Suprapubic skin (tissue), 4 donors: ENCODE data around the gene GAL3ST2.

Experiments used
- CTCF ChIP-seq, 2 donors: fragments of 200-600 bp in 1 of 2; fragments of 450-650 bp in 1 of 2; sonication (generic) in 1 of 2; IDR thresholded peaks; one replicate each; pipeline ENCODE4 v1.5.1; 2016 to 2019; ENCODE audit warnings: antibody characterized with exemption in 2 of 2, mild to moderate bottlenecking in 1 of 2, moderate library complexity in 1 of 2
- EP300 ChIP-seq: sonication (generic); formaldehyde crosslinking; IDR thresholded peaks from one replicate; pipeline ENCODE4 v1.6.1; 2017; ENCODE audit warnings: antibody characterized with exemption
- POLR2A ChIP-seq, 2 donors: fragments of 450-650 bp; IDR thresholded peaks; one replicate each; pipeline ENCODE4 v1.6.1; 2017; ENCODE audit warnings: antibody characterized with exemption in 2 of 2, mild to moderate bottlenecking in 2 of 2, moderate library complexity in 2 of 2
- POLR2AphosphoS5 ChIP-seq, 3 donors: sonication (generic); formaldehyde crosslinking; IDR thresholded peaks; one replicate each; pipeline ENCODE4 v1.6.1; 2017; ENCODE audit warnings: antibody characterized with exemption in 3 of 3

- TF ChIP-seq CTCF (IDR thresholded peaks at IDR 0.05), result no peak
- no peak for TF ChIP-seq POLR2A (IDR thresholded peaks at IDR 0.05)
- no peak for TF ChIP-seq POLR2AphosphoS5 (IDR thresholded peaks at IDR 0.05)
- no peak for TF ChIP-seq EP300
Observed at GRCh38 chr2:241780939-241781569, 4.4 kb downstream of the GAL3ST2 start.
